ENCODE measurements around the gene DNER.

DNER gene

DNA sequence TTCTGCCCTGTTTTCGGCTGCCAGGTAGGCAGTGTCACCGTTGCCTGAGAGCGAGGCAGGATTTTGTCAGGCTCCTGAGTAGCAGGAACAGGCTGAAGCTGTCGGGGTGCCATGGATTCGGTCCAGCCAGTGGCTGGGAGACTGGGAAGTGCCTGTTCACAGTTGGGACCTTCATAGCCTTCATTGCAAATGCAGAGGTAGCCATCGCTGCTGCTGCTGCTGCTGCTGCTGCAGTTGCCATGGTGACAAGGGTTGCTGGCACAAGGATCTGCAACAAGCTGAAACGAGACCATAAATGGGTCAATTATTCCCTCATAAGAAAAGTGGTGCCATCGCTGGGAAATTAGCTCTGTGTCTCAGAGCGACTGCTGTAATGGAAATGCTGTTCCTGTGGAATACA is 122.7 kb downstream of the DNER start:
- no peak for DNase-seq (ENCODE audit: low read depth)
- no peak overlapping the region for H3K4me3 ChIP-seq (ENCODE audit: low read depth, low read length)
- TF ChIP-seq CTCF (conservative IDR thresholded peaks at IDR 0.05; ENCODE audit: low read depth, low read length): no peak

DNA sequence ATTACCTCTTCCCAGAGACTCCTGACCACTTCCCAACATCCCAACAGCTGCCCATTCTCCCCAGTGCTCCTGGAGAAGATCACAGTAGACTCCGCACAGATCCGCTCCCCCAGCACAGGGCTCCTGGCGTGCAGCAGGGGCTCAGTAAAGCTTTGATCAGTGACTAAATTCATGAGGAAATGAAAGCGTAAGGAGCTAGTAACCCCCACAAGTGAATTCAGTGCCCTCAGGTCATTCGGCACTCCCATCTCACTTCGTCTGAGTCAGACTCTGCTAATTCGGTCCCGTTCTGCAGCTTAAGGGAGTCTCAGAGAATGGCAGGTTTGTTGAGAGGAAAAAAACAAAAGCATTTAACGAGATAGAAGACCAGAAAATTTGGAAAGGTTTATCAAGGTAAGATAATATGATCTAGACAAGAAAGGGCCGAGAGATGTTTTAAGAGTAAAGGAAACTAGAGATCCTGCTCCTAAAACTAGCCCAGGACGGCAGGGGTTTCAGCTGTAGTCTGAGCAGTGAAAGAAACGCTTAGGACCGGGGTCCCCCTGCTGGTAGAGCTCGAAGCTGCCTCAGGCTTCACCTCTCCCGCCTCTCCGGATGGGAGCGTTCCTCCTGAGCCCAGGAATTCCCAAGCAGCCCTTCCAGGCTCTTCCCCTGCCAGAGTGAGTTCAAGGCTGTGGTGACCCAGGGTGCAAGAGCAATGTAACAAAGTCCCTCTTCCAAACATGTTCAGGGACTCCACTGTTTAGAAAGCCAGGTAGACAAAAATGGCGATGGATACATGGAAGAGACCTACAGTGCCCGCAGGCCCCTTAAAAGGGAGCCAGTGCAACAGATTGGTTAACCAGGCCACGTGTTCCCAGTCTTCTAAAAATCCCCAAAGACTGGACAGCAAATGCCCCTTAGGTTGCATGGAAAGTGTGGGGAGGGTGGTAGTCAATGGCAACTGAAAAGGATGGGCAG is 127.3 kb downstream of the DNER start:
- peak; percentile 93 for TF ChIP-seq CTCF (conservative IDR thresholded peaks at IDR 0.05; ENCODE audit: low read depth, low read length)
- peak overlapping the region; percentile 47 for H3K4me3 ChIP-seq (ENCODE audit: low read depth, low read length)
- peak; percentile 89 for DNase-seq (ENCODE audit: low read depth)

GRCh38 chr2:229586012-229586411 is 128.3 kb downstream of the DNER start:
- TF ChIP-seq CTCF (conservative IDR thresholded peaks at IDR 0.05; ENCODE audit: low read depth, low read length): no peak
- peak; percentile 36 for DNase-seq (ENCODE audit: low read depth)
- H3K4me3 ChIP-seq (ENCODE audit: low read depth, low read length): no peak overlapping the region

DNA sequence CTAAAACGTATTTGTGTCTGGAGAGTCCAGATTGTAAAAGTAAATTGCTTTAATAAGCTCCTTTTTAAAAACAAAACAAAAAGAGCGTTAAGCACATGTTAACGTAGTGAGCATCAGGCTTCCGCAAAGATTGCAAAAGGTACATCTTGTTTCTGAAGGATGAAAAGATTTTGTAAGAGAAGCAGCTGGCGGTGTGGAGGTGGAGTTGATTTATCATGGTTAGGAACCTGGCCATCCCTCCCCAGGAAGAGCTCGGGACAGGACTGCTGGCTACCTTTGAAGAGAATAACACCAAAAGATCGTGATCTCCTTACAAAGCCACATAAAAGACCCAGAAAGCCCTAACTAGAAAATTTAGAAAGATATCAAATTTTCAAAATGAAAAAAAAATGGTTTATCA is 132.2 kb downstream of the DNER start:
- H3K4me3 ChIP-seq (ENCODE audit: low read depth, low read length): no peak overlapping the region
- no peak for DNase-seq (ENCODE audit: low read depth)
- no peak for TF ChIP-seq CTCF (conservative IDR thresholded peaks at IDR 0.05; ENCODE audit: low read depth, low read length)

DNA sequence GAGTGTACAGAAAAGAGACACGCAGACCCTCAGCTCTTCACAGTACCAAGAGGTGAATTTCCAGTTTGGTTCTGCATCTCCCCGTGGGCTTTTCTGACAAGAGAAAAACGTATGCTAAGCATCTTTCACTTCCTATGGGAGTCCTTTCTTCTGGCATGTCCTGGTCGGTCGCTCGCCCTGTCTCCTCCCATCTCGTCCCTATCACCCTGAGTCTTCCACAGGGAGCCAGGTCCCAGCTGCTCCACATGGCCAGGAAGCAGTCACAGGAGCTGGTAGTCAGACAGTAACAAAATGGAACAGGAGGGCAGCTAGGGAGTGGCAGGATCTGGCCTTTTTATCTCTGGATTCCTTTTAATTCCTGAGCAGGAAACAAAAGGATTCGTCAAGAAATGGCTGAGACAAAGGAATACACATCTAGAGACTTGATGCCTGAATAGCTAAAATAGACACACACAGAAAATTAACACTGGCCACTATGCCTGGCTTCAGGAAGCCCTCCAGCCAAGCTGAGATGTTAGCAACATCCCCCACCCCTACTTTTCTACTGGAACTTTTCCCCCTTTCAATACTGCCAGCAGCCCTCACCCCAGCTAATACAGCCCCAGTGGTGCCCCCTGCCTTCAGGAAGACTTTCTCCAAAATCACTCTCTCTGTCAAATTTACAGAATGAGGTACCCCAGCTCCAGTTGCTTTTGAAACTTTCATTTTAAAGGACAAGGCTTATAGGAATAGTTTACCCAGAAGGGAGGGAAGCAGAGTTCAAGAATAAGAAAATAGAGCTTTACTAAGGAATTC is 136.1 kb downstream of the DNER start:
- DNase-seq (ENCODE audit: low read depth): no peak
- no peak overlapping the region for H3K4me3 ChIP-seq (ENCODE audit: low read depth, low read length)
- TF ChIP-seq CTCF (conservative IDR thresholded peaks at IDR 0.05; ENCODE audit: low read depth, low read length): peak; percentile 30

GRCh38 chr2:229575569-229576315 is 138.6 kb downstream of the DNER start:
- H3K4me3 ChIP-seq (ENCODE audit: low read depth, low read length): no peak overlapping the region
- no peak for TF ChIP-seq CTCF (conservative IDR thresholded peaks at IDR 0.05; ENCODE audit: low read depth, low read length)
- peak; percentile 82 for DNase-seq (ENCODE audit: low read depth)

All from choroid plexus epithelial cell (primary cell).